ENCODE results near the gene CCDC188. TPM values are rescaled to one million over a fixed set of nuclear protein-coding genes. Genes with fewer than 3 reads are reported as not detected.

CCDC188 gene
- total RNA-seq, 1 experiment from 2014 or later: not detected

- H3K36me3 Mint-ChIP-seq: no peaks in the 10 kb centered on the region
- no peak overlapping the region for H3K4me3 Mint-ChIP-seq
- DNase-seq (ENCODE audit: low spot score) (no peak), ATAC-seq (no peak)
- no peaks in the 10 kb centered on the region for H3K9me3 Mint-ChIP-seq
- no peak overlapping the region; the same call in 1 of the 2 replicates for H3K27ac Mint-ChIP-seq
- peaks cover 10% of the 10 kb centered on the region for H3K4me1 Mint-ChIP-seq
- TF ChIP-seq TEAD4 (CRISPR knock-in tag; IDR thresholded peaks at IDR 0.05) (no peak), ESRRA (CRISPR knock-in tag; IDR thresholded peaks at IDR 0.05; ENCODE audit: borderline replicate concordance) (no peak), OVOL2 (CRISPR knock-in tag; IDR thresholded peaks at IDR 0.05; ENCODE audit: borderline replicate concordance) (no peak), ZNF317 (CRISPR knock-in tag; IDR thresholded peaks at IDR 0.05; ENCODE audit: borderline replicate concordance, low read depth) (no peak), FOXP1 (CRISPR knock-in tag; IDR thresholded peaks at IDR 0.05; ENCODE audit: borderline replicate concordance) (no peak), ZNF219 (CRISPR knock-in tag; IDR thresholded peaks at IDR 0.05; ENCODE audit: borderline replicate concordance) (no peak), CREM (CRISPR knock-in tag; IDR thresholded peaks at IDR 0.05) (no peak), CDX4 (CRISPR knock-in tag; IDR thresholded peaks at IDR 0.05; ENCODE audit: borderline replicate concordance) (no peak), ZNF671 (CRISPR knock-in tag; IDR thresholded peaks at IDR 0.05) (no peak), ZNF138 (CRISPR knock-in tag; conservative IDR thresholded peaks at IDR 0.05) (no peak), IRF2 (CRISPR knock-in tag; IDR thresholded peaks at IDR 0.05; ENCODE audit: borderline replicate concordance, low read depth) (no peak), TCF7 (CRISPR knock-in tag; IDR thresholded peaks at IDR 0.05; ENCODE audit: low read depth) (no peak), USF1 (CRISPR knock-in tag; IDR thresholded peaks at IDR 0.05) (no peak), RORB (CRISPR knock-in tag; IDR thresholded peaks at IDR 0.05) (no peak), GRHL2 (CRISPR knock-in tag; IDR thresholded peaks at IDR 0.05; ENCODE audit: insufficient replicate concordance, severe bottlenecking) (no peak), ZNF425 (CRISPR knock-in tag; conservative IDR thresholded peaks at IDR 0.05) (no peak), NFE2L1 (CRISPR knock-in tag; IDR thresholded peaks at IDR 0.05) (no peak), MXD4 (CRISPR knock-in tag; IDR thresholded peaks at IDR 0.05; ENCODE audit: borderline replicate concordance) (no peak), ETV6 (CRISPR knock-in tag; IDR thresholded peaks at IDR 0.05) (no peak)
- H3K27me3 Mint-ChIP-seq (ENCODE audit: low read depth): no peaks in the 10 kb centered on the region
- POLR2A ChIA-PET: no interaction called here
- CTCF ChIA-PET: interaction anchor here (0.9 to 1.9 kb wide), 2 partner anchors 40 to 44 kb away, joined by 5 to 7 read pairs; no protein-coding TSS in a partner anchor
These were observed 47.9 kb upstream of the CCDC188 start for GRCh38 chr22:20198557-20199319.

- POLR2A ChIA-PET: no interaction called here
- H3K4me1 Mint-ChIP-seq: no peaks in the 10 kb centered on the region; the same call in 1 of the 2 replicates
- no peak overlapping the region for H3K4me3 Mint-ChIP-seq
- no peaks in the 10 kb centered on the region for H3K27me3 Mint-ChIP-seq (ENCODE audit: low read depth)
- DNase-seq (ENCODE audit: low spot score) (no peak), ATAC-seq (no peak)
- H3K27ac Mint-ChIP-seq: no peak overlapping the region; the same call in 1 of the 2 replicates
- no peaks in the 10 kb centered on the region for H3K9me3 Mint-ChIP-seq
- CTCF ChIA-PET: interaction anchor here (1.8 to 5.7 kb wide), 4 partner anchors 11 to 43 kb away, joined by 5 to 25 read pairs (median 8); no protein-coding TSS in a partner anchor
- no peaks in the 10 kb centered on the region for H3K36me3 Mint-ChIP-seq
- TF ChIP-seq ESRRA (CRISPR knock-in tag; IDR thresholded peaks at IDR 0.05; ENCODE audit: borderline replicate concordance) (no peak), E2F1 (CRISPR knock-in tag; IDR thresholded peaks at IDR 0.05) (no peak), CREB1 (CRISPR knock-in tag; IDR thresholded peaks at IDR 0.05) (no peak), NR1H2 (CRISPR knock-in tag; IDR thresholded peaks at IDR 0.05) (no peak), E2F4 (CRISPR knock-in tag; IDR thresholded peaks at IDR 0.05; ENCODE audit: borderline replicate concordance, low read depth) (no peak), TEAD4 (CRISPR knock-in tag; IDR thresholded peaks at IDR 0.05) (no peak), ZNF219 (CRISPR knock-in tag; IDR thresholded peaks at IDR 0.05; ENCODE audit: borderline replicate concordance) (no peak), CREM (CRISPR knock-in tag; IDR thresholded peaks at IDR 0.05) (no peak), SP1 (CRISPR knock-in tag; conservative IDR thresholded peaks at IDR 0.05) (no peak)
These were observed 46.7 kb upstream of the CCDC188 start for GRCh38 chr22:20197407-20198030.

Data from WTC11 (cell line).